Measurements from ENCODE around the gene WNT7B.

Gene WNT7B

DNA sequence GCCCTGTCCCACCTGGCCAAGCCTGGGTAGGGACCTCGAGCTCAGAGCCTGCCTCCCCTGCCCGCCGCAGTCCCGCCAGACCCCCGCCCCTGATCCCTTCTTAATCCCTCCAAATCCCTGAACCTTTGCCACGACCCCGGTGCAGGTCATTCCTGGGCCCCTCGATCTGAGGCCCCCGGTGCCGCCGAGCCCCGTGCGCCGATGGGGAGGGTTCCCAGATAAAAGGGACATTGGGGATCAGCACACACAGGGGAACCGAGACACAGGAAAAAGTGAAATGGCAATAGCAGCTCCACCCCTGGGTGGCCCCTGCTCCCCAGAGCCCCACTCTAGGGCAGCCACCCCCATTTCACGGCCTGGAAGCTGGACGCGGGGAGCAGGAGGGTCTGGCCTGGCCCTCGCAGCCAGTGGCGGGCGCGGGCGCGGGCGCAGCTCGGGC is 1.3 kb upstream of the WNT7B start:
- Mint-ChIP-seq H3K27me3 (peaks cover 20 to 28% of the 10 kb centered on the region in 2 donors), H3K4me1 (ENCODE audit: low read depth in 2 of 2) (peaks cover 0 to 7% of the 10 kb centered on the region in 2 donors), H3K27ac (no peak overlapping the region), H3K9me3 (no peaks in the 10 kb centered on the region), H3K4me3 (no peak overlapping the region), H3K36me3 (ENCODE audit: insufficient read depth) (no peaks in the 10 kb centered on the region)
- no peak for DNase-seq
- no peak for ATAC-seq (replicated peaks)

DNA sequence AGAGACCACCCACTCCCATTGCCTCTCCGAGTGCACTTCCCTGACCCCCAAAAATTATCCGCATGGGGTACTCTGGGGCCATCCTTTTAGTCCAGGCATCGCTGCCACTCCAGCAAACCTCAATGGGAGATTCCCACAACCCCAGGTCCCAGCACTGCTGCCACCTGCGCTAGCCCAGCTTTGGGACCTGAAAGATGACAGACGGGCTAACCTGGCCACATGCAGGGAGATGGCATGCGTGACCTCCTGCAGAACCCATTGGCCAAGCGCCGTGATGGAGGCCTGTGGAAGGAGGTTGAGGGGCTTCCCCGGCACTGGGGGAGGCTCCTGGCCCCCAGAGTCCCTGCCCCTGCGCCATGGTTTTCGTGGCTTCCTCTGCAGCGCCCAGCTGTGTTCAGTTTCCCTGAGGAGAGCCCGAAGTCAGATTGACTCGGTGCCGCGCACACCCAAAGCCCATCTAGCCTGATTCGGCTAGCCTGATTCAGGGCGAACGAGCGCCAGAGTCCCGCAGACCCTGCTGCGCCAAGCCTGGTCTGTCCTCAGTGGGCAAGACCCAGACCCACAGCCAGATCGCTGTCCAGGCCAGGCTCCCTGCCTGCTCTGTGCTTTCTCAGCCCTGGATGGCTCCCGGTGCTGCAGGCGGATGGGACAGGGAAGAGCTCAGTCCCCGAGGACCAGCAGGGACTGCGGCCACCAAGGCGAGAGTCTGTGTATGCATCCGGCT is 751 bp upstream of the WNT7B start:
- H3K27ac Mint-ChIP-seq: no peak overlapping the region
- DNase-seq (no peak), ATAC-seq (replicated peaks) (no peak)
- peaks cover 25 to 34% of the 10 kb centered on the region in 2 donors for H3K27me3 Mint-ChIP-seq
- peaks cover 0 to 7% of the 10 kb centered on the region in 2 donors for H3K4me1 Mint-ChIP-seq (ENCODE audit: low read depth in 2 of 2)
- peak overlapping the region in 1 of 2 donors; percentile 63 for H3K4me3 Mint-ChIP-seq
- no peaks in the 10 kb centered on the region for H3K9me3 Mint-ChIP-seq
- H3K36me3 Mint-ChIP-seq (ENCODE audit: insufficient read depth): no peaks in the 10 kb centered on the region

DNA sequence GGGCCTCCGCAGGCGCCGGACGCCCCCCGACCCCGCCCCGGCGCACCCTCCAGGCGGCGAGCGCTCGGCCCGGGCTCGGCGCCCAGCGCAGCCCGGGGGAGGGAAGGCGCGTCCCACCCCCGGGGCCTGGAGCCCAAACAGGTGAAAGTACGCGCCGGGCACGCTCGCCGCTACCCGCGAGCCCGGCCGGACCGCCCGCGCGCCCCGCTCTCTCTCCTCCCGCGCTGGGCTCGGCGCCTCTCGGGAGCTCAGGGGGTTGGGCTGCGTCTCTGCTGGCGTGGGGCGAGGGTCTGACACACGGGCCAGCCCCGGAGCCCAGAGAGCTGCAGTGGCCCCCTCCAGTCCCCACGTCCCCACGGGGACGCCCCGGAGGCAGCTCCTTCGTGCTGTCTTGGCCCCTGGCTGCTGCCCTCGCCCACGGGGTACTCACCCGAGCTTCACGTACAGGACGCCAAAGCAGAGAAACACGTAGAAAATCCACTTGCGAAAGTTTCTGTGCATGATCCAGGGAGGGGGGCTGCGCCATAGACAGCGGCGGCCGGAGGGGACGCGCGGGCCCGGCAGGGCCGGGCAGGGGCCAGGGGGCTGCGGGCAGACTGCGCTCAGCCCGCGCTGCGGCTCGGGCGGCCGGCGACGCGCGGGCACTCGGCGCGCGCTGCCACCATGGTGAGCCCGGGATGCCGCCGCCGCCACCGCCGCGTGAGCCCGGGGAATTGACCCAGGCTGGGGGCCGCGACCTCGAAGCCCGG is 534 bp downstream of the WNT7B start:
- no peaks in the 10 kb centered on the region for H3K36me3 Mint-ChIP-seq (ENCODE audit: insufficient read depth)
- no peak overlapping the region for H3K27ac Mint-ChIP-seq
- H3K27me3 Mint-ChIP-seq: peaks cover 25 to 36% of the 10 kb centered on the region in 2 donors
- ATAC-seq (replicated peaks) (no peak), DNase-seq (no peak)
- peaks cover 0 to 7% of the 10 kb centered on the region in 2 donors for H3K4me1 Mint-ChIP-seq (ENCODE audit: low read depth in 2 of 2)
- H3K9me3 Mint-ChIP-seq: no peaks in the 10 kb centered on the region
- H3K4me3 Mint-ChIP-seq: no peak overlapping the region

DNA sequence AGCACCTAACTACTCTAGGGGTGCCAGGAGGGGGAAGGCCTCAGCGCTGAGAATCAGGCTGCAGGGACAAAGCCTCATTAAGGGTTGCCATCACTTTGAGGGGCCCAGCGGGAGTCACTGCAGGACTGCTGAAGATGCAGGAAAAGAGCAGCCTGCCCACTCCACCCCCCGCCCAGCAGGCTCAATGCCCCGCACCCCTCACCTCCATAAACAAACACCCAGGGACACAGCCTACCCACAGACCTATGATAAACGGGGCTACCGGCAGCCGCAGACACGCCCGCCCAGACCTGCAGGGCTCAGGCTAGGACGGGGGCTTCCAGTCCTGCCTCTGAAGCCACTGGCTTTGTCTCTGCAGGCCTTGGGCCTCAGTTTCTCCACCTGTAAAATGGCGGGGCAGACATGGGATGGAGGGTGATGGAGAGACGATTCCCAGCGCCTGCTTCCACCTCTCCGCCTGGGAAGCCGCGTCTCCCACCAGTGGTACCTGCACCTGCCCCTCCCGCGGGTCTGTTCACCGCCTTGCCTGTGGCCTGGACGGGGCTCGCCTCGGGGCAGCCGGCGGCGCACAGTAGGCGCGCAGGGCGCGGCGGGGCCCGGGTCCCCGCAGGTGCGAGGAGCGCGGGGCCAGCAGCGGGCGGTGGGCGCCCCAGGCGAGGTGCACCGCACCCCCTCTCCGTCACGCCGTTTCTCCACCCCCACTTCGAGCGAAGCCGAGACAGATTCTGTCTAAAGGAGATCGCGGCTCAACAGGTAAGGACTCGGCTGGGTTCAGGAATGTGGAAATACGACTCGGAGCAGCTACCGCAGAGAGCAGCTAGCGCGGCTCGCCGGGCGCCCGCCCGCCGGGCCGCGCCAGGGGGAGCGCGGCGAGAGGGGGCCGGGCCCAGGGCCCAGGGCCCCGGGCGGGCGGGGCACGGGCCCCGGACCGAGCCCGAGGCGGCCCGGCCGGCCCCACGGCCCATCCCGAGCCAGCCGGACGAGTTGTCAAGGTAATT is 1.5 kb downstream of the WNT7B start:
- Mint-ChIP-seq H3K36me3 (ENCODE audit: insufficient read depth) (no peaks in the 10 kb centered on the region), H3K27me3 (peaks cover 33 to 44% of the 10 kb centered on the region in 2 donors), H3K9me3 (no peaks in the 10 kb centered on the region), H3K4me3 (peak overlapping the region; percentile 16 to 22), H3K4me1 (ENCODE audit: low read depth in 2 of 2) (peaks cover 3 to 8% of the 10 kb centered on the region in 2 donors), H3K27ac (no peak overlapping the region)
- no peak for DNase-seq
- ATAC-seq (replicated peaks): no peak

DNA sequence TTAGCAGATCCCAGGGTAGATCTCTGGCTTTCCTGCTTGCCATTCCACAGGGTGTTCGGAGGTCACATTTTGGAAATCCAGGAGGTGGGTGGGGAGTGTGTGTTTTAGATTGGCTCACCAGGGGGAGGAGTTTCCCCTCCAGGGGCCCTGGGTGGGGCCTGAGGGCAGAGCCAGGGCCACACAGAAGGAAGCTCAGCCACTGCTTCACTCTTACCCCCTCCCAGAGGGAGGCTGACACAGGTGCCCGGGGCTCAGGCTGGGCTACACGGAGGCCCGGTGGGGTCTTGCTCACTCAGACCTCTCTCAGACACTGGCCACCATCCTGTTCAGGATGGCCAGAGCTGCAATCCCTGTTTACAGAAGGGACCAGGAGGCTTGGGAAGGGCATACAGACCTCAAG is 2.5 kb downstream of the WNT7B start:
- no peaks in the 10 kb centered on the region for H3K36me3 Mint-ChIP-seq (ENCODE audit: insufficient read depth)
- DNase-seq (no peak), ATAC-seq (replicated peaks) (no peak)
- H3K4me3 Mint-ChIP-seq: no peak overlapping the region
- no peaks in the 10 kb centered on the region for H3K9me3 Mint-ChIP-seq
- H3K27me3 Mint-ChIP-seq: peaks cover 42 to 54% of the 10 kb centered on the region in 2 donors
- H3K27ac Mint-ChIP-seq: no peak overlapping the region
- peaks cover 3 to 8% of the 10 kb centered on the region in 2 donors for H3K4me1 Mint-ChIP-seq (ENCODE audit: low read depth in 2 of 2)

DNA sequence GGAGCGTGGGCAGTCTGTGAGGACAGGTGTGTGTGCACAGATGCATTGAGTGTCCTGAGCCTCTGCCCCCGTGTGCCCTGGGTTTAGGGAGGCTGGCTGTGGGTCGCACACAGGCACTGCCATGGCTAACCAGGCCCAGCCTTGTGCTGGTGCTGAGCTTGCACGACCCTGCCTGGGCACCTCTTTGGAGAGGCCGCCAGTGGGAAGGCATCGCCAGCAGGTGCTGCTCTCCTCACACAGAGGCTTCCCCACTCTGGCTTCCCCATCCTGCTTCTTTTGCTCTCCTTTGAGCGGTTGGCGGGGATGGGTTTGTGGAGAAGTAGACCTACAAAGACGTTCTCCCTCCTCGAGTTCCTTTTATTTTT is 4.1 kb downstream of the WNT7B start:
- H3K4me1 Mint-ChIP-seq (ENCODE audit: low read depth in 2 of 2): peaks cover 3 to 8% of the 10 kb centered on the region in 2 donors
- no peak for ATAC-seq (replicated peaks)
- H3K27ac Mint-ChIP-seq: no peak overlapping the region
- H3K4me3 Mint-ChIP-seq: no peak overlapping the region
- H3K27me3 Mint-ChIP-seq: peaks cover 59 to 69% of the 10 kb centered on the region in 2 donors
- H3K36me3 Mint-ChIP-seq (ENCODE audit: insufficient read depth): no peaks in the 10 kb centered on the region
- no peak for DNase-seq
- H3K9me3 Mint-ChIP-seq: no peaks in the 10 kb centered on the region

DNA sequence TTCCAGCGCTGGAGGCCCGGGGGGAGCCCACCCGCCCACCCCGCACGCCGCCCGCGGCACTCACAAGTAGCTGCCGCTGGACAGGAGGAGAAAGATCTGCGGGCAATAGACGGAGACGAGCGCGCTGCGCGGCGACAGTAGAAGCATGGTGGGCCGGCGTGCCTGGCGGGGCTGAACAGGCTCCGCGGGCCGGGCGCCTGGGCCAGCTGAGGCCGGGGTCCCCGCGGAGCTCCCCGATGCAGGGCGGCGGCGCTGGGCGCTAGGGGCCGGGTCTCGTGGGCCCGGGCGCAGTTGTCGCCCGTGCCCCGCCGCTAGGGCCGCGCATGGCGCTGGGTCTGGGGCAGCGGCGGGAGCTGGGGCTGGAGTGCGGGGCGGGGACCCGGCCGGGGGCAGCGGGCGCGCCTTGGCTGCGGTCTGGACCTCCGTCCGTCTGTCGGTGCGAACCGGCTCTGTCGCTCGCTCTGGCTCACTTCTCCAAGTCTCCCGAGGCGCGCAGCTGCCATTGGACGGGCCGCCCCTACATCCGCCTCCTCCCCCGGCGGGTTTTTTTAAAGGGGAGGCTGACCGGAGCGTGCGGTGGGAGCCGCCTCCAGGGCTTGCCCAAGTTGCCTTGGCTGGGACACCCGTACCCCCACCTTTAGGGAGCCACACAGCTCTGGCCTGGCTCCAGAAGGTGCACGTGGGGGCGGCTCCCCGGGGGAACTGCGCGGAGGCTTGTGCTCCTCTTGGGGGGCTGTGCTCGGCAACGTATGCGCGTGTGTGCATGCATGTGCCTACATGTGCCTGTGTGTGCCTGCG is 4.7 kb downstream of the WNT7B start:
- no peak for ATAC-seq (replicated peaks)
- no peak for DNase-seq
- peaks cover 59 to 69% of the 10 kb centered on the region in 2 donors for H3K27me3 Mint-ChIP-seq
- H3K36me3 Mint-ChIP-seq (ENCODE audit: insufficient read depth): no peaks in the 10 kb centered on the region
- H3K4me1 Mint-ChIP-seq (ENCODE audit: low read depth in 2 of 2): peaks cover 3 to 6% of the 10 kb centered on the region in 2 donors
- no peaks in the 10 kb centered on the region for H3K9me3 Mint-ChIP-seq
- H3K27ac Mint-ChIP-seq: no peak overlapping the region
- no peak overlapping the region for H3K4me3 Mint-ChIP-seq

DNA sequence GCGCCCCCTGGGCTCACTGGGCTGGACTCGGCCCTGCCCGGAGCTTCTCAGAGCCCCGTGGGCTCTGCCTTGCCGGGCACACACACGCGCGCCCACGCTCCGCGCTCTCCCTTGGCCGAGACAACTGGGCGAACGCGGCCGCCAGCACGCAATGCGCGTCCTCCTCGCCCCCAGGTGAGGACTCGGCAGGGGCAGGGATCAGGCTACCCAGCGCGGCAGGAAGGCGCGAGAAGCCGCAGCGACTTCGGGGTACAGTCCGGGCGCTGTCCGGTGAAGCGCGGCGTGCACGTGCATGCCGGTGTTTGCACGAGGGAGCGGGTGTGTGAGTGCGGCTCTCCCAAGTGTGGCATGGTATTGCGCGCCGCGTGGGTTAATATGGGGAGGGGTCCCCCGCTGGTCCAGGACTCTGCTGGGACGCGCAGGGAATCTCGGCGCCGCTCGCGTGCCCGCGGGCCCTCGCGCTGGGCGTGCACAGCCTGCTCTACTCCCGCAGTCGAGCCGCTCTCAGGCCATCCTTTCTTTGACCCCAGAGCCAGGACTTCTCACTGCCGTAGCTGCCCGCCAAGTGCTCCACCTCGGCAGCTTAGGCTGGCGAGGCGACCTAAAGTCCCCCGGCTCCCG is 5.4 kb downstream of the WNT7B start:
- Mint-ChIP-seq H3K27me3 (peaks cover 59 to 77% of the 10 kb centered on the region in 2 donors), H3K27ac (no peak overlapping the region), H3K9me3 (no peaks in the 10 kb centered on the region), H3K4me3 (no peak overlapping the region), H3K4me1 (ENCODE audit: low read depth in 2 of 2) (peaks cover 3 to 7% of the 10 kb centered on the region in 2 donors), H3K36me3 (ENCODE audit: insufficient read depth) (no peaks in the 10 kb centered on the region)
- ATAC-seq (replicated peaks) (no peak), DNase-seq (no peak)

DNA sequence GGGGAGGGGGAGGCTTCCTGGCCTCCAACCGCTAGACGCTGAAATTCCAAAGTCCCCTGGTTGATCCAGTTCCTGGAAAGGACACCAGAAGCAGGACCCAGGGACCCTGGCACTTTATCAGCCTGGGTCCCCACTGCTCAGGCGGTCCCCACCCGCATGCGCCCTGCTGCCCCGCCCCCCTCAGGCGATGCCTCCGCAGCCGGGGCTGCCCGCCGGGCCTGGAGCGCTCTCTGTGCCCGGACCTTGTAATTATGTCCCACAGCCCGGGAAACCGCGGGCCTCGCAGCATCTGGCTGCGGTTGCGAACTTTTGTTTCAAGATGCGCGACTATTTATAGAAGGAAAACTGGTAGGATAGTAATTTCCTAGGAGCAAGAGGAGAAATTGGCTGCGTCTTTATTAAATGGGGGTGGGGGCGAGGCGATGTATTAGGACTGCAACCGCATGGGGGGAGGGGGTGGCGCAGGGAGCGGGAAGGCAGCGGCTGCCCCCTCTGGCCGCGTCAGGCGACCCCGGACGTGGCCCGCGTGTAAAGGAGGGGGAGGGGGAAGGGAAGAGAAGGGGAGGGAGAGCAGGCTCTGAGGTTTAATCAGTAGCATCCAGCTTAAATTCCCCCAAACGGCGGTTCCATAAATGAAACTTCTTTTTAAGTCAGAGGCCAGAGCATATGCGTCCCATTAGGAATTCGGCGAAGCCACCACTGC is 6.1 kb downstream of the WNT7B start:
- H3K27me3 Mint-ChIP-seq: peaks cover 59 to 84% of the 10 kb centered on the region in 2 donors
- H3K36me3 Mint-ChIP-seq (ENCODE audit: insufficient read depth): no peaks in the 10 kb centered on the region
- DNase-seq (no peak), ATAC-seq (replicated peaks) (no peak)
- no peak overlapping the region for H3K27ac Mint-ChIP-seq
- peaks cover 3 to 9% of the 10 kb centered on the region in 2 donors for H3K4me1 Mint-ChIP-seq (ENCODE audit: low read depth in 2 of 2)
- peak overlapping the region in 1 of 2 donors; percentile 38 for H3K4me3 Mint-ChIP-seq
- no peaks in the 10 kb centered on the region for H3K9me3 Mint-ChIP-seq

DNA sequence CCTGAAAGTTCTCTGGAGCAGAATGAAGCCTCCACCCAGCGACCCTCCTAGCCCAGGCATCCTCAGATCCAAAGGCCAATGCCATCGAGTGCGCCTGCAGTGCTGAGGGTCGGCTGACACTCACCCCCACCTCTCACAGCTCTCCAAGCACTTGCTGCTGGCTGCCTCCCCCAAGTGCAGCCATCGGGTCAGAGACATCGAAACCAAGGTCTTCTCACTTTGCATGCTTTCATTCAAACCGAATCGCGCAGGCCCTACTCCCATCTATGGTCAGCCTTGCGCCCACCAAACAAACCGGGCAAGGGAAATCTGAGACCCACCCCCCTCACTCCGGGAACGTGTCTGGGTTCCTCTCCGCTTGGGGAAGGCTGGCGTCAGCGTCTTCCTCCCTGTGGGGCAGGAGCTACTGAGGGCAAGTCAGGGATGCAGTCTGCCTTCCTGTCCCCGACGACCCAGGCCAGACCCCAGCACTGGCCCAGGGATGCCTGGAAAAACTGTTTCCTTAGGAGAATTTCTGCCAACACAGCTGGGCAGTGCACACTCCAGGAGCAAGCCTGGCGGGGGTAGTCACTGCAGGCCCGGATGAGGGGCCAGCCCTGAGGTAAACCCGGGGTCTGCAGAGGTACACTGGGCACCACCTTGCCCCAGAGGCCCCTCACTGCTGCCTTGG is 7.0 kb downstream of the WNT7B start:
- Mint-ChIP-seq H3K27me3 (peaks cover 59 to 87% of the 10 kb centered on the region in 2 donors), H3K4me1 (ENCODE audit: low read depth in 2 of 2) (peaks cover 3 to 6% of the 10 kb centered on the region in 2 donors), H3K27ac (no peak overlapping the region), H3K36me3 (ENCODE audit: insufficient read depth) (no peaks in the 10 kb centered on the region), H3K9me3 (no peaks in the 10 kb centered on the region), H3K4me3 (no peak overlapping the region)
- ATAC-seq (replicated peaks) (no peak), DNase-seq (no peak)

DNA sequence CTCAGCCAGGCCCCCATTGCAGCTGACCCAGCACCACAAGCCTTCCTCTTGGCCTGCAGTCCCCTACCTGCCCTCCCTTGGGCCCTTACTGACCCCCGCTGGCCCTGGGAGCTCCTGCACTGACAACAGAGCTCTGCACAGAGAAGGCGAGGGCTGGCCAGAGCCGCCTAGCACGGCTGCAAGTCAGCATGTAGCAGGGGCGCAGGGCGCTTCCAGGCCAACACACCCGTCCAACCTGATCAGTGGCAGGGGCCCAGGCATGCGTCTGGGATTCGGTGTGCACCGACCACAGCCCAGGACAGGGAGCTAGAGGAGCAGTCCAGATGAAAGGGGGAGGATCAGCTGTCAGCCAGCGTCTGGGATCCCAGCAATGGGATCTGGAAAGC is 7.6 kb downstream of the WNT7B start:
- Mint-ChIP-seq H3K4me1 (ENCODE audit: low read depth in 2 of 2) (peaks cover 3 to 4% of the 10 kb centered on the region in 2 donors), H3K4me3 (no peak overlapping the region), H3K27ac (no peak overlapping the region), H3K27me3 (peaks cover 58 to 87% of the 10 kb centered on the region in 2 donors), H3K36me3 (ENCODE audit: insufficient read depth) (no peaks in the 10 kb centered on the region), H3K9me3 (no peaks in the 10 kb centered on the region)
- ATAC-seq (replicated peaks) (no peak), DNase-seq (no peak)
